ENCODE data around the gene AFF3.

Gene AFF3

GRCh38 chr2:99974275-99974674, 168.1 kb downstream of the AFF3 start:
- no peak overlapping the region for H3K27ac ChIP-seq
- DNase-seq (ENCODE audit: low spot score): peak; percentile 39
- CTCF ChIA-PET: no interaction called here
- POLR2A ChIA-PET (ENCODE audit: low non-redundant PET): no interaction called here
- TF ChIP-seq CTCF (conservative IDR thresholded peaks at IDR 0.05; ENCODE audit: low read depth): no peak

- no peak for TF ChIP-seq CTCF (conservative IDR thresholded peaks at IDR 0.05; ENCODE audit: low read depth)
- ChIA-PET CTCF (no interaction called here), POLR2A (ENCODE audit: low non-redundant PET) (no interaction called here)
- no peak for DNase-seq (ENCODE audit: low spot score)
- H3K27ac ChIP-seq: no peak overlapping the region
Measured at GRCh38 chr2:99971326-99971900, 171.0 kb downstream of the AFF3 start.

- no peak overlapping the region for H3K27ac ChIP-seq
- ChIA-PET POLR2A (ENCODE audit: low non-redundant PET) (no interaction called here), CTCF (no interaction called here)
Measured at GRCh38 chr2:99970292-99970868, 172.0 kb downstream of the AFF3 start.

DNA sequence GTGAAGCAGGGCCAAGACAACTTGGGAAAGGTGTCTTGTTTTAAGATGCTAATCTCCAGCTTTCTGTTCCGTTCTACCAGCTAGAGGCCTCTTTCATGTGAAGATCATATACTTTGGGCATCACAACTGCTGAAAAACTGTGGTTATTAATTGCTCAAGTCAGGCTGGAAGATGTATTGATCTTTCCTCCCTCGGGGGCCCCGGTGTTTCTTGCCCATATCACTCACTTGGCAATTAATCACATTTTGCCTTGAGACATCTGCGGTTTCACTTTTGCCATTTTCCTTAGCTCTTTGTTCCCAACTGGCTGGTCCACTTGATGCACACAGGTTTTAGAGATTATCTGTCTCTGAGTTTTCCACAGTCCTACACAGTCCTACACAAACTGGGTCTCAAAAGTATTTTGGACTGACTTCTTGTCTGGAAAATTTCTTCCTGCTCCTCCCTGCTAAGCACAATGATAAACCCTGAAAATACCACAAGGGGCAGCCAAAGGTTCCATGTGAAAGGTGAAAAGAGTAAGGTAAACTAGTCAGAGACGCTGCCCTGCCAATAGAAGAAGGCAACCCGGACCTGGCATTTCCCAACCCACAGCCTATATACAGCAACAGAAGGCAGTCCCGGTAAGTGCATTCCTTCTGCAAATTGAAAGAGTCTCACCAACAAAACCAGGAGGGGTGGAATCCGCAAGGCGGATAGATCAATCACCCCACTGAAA, 181.0 kb downstream of the AFF3 start:
- ChIA-PET POLR2A (ENCODE audit: low non-redundant PET) (no interaction called here), CTCF (no interaction called here)
- no peak overlapping the region for H3K27ac ChIP-seq
- TF ChIP-seq CTCF (conservative IDR thresholded peaks at IDR 0.05; ENCODE audit: low read depth): no peak
- no peak for DNase-seq (ENCODE audit: low spot score)

More at GRCh38 chr2:99970292-99970868, 172.0 kb downstream of the AFF3 start:
- no peak for TF ChIP-seq CTCF (conservative IDR thresholded peaks at IDR 0.05; ENCODE audit: low read depth)
- DNase-seq (ENCODE audit: low spot score): no peak

DNA sequence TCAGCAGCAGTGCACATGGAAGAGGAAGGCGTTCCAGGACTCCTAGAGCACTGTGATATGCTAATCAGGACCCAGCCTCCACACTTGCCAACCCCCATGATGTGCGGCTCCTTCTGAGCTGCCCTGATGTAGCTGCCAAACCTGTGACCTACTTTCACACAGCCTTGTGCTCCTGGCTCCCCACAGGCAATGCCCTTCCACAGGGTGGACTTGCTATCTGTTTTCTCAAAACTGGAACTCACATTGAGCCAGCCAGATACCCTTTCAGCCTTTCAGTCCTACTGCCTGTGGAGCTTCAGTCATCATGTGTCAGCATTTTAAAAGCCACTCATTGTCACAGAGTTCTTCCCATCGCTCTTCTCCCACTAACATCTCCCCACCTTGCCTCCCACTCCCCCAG, 181.6 kb downstream of the AFF3 start:
- CTCF ChIA-PET: no interaction called here
- DNase-seq (ENCODE audit: low spot score): no peak
- TF ChIP-seq CTCF (conservative IDR thresholded peaks at IDR 0.05; ENCODE audit: low read depth): no peak
- no peak overlapping the region for H3K27ac ChIP-seq
- POLR2A ChIA-PET (ENCODE audit: low non-redundant PET): no interaction called here

GRCh38 chr2:99960291-99960690, 182.1 kb downstream of the AFF3 start:
- TF ChIP-seq CTCF (conservative IDR thresholded peaks at IDR 0.05; ENCODE audit: low read depth): no peak
- no peak overlapping the region for H3K27ac ChIP-seq
- CTCF ChIA-PET: no interaction called here
- DNase-seq (ENCODE audit: low spot score): no peak
- POLR2A ChIA-PET (ENCODE audit: low non-redundant PET): no interaction called here
